Hematopoietic multipotent progenitor cell treated with erythropoietin and hydrocortisone succinate and interleukin-3 and kit ligand, for 15 days (in vitro differentiated cells): ENCODE data around the gene UBE2R2.
"Not testable (repeated sequence)": the region's sequence is repeated elsewhere in the genome, so short reads cannot be mapped to it uniquely, and the experiment has no call there.

Experiments
- DNase-seq: peaks from one replicate; pipeline ENCODE4 v3.0.0-alpha.2; 2015; ENCODE audit warnings: low spot score

The UBE2R2 gene

DNA sequence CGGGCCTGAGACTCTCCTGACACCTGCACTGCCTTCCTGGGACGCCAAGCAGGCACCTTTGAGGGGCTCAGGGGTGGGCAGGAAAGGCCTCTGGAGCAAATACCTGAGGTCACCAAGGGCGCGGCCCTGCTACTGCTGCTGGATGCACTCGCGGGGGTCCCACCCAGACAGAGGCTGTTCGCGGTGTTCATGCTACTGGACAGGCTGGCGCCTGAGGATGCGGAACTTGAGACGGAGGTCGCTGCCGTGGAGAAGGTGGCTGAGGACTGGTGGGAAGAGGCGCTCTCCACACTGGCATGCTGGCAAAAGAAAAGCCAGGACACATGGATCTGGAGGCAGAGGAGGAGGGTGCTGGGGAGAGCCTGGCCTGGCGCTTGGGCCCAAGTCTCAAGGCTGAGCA, 110.7 kb downstream of the UBE2R2 start:
- no peak for DNase-seq

DNA sequence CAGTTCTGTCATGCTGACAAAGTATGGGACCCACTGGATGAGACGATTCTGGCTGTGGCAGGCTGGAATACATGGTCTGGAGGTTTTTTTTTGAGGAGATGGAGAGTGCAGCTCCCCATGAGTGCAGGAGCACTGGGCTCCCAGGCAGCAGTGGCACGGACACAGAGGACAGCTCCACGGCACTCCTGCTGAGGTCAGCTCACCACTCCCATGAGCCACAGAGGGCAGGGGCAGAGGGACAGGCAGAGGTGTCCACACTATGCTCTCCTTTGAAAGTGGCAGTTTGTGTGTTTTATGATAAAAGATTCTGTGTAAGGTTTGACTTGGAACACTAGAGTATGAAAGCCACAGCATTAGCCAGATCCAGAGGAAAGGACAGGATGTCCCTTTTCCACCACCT, 114.4 kb downstream of the UBE2R2 start:
- no peak for DNase-seq

DNA sequence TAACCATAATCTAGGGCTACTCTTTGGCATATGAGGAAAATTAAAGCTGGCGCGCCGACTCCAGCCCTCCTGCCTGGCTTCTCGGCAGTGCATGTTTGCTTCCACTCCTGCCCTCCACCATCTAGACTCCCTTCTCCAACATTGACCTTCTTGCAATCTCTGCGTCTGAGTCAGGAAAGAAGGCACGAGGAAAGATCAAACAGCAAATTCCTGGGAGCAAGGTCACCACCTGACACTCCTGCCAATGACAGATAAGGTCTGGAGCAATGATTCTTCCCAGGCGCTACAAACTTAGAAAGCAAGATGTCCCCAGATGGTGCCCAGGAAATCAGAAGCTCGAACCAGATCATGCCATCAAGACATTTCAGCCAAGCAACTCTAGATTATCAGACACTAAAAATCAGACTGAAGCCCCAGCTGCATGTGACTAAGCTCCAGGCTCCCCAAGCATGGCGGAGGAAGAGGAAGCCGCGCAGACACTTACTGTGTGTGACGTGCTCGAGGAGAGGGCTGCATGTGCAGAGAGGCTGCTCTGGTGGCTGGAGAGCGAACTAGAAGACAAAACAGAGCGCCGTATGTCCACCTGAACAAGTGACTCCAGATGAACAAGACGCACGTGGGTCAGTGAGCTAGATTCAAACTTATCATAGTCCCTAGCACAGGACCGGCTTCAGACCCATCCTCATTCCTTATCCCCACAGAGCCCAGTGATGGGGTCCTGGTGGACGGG, 115.3 kb downstream of the UBE2R2 start:
- DNase-seq: no peak

DNA sequence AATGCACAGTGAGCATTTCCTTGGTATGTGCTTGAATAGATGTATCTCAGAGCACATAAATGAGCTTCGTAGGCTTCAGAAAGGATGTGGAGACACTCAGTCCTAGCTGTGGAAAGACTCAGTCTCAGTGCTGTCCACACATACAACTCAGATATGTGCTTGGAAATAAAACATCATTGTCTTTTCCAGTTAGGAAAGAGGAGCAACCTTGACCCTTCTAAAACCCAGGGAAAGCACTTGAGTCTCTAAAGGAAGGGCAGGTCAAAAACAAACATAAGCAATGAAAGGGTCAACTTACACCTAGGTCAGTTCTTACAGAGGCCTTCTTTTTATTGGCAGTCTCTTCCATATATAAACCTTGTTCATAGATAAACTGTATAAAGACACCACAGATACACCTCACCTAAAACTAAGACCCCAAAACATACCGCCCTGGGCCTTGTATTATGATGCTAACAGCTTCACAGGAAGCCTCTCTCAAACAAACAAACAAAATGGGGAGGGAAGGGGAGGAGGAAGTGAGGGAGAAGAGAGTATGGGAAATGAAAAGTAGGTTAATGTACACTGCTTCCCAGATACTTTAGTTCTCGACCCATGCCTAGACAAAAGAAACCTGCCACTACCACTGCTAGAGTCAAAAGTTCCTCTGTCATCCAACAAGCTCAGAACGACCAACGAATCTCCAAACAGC, 117.4 kb downstream of the UBE2R2 start:
- no peak for DNase-seq

DNA sequence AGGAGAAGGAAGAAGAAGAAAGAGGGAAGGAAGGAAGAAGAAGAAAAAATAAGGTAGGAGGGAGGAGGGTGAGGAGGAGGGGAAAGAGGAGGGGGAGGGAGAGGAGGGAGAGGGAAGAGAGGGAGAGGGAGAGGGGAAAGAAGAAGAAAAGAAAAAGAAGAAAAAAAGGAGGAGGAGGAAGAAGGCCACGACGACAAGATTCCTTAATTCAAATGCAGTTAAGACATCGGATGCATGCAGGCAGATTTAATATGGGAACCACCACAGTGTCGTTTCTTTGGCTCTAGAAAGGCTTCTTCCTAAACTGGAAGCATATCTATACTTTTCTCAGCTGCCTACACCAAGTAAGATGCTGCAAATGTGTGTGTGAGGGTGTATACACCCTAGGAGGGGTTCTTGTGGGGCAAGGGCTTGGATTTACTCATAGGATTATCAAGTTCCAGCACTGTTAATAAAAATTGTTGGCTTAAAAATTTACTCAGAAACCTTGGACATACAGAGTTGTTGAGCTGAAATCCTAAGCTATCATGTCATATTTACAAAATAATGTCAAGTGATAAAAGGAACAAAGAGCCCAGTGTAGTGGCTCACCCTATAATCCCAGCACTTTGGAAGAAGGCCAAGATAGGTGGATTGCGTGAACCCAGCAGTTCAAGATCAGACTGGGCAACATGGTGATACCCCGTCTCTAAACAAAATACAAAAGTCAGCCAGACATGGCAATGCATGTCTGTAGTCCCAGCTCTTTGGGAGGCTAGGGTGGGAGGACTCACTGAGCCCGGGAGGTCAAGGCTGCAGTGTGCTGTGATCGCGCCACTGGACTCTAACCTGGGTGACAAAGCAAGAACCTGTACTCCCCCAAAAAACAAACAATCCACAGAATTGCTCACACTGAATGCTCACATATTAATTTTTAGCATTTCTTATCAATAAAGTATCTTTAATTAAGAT, 123.2 kb downstream of the UBE2R2 start:
- DNase-seq: no peak

DNA sequence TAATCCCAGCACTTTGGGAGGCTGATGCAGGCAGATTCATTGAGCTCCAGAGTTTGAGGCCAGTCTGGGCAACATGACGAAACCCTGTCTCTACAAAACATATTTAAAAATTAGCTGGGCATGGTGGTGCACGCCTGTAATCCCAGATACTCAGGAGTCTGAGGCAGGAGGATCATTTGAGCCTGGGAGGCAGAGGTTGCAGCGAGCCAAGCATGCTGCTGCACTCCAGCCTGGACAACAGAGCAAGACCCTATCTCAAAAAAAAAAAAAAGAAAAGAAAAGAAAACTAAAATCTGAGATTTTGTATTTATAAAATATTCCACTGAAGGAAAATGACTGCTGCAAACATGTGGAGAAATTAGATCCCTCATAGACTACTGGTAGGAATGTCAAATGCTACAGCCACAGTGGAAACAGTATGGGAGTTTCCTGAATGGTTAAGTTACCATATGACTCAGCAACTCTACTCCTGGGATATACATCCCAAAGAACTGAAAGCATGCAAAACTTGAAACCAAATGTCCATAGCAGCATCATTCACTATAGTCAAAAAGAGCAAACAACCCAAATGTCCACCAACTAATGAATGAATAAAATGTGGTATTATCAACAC, 125.6 kb downstream of the UBE2R2 start:
- no peak for DNase-seq

DNA sequence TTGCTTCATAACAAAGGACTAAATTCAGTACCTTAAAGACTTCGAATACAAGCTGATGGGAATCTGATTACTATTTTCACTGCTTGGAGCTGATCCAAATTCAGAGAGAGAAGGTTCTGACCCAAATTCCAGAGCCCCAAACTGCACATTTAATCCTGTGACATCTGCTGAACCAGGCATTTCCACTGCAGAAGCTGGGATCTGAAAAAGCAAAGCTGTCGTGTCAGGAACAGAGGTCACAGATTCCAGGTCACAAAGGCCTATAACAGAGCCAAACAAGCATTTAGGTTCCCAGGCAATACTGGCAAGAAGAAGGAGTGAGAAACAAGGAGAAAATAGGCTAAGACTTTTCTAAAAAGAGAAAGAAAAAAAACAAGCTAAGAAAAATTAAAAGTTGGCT, 126.4 kb downstream of the UBE2R2 start:
- no peak for DNase-seq

DNA sequence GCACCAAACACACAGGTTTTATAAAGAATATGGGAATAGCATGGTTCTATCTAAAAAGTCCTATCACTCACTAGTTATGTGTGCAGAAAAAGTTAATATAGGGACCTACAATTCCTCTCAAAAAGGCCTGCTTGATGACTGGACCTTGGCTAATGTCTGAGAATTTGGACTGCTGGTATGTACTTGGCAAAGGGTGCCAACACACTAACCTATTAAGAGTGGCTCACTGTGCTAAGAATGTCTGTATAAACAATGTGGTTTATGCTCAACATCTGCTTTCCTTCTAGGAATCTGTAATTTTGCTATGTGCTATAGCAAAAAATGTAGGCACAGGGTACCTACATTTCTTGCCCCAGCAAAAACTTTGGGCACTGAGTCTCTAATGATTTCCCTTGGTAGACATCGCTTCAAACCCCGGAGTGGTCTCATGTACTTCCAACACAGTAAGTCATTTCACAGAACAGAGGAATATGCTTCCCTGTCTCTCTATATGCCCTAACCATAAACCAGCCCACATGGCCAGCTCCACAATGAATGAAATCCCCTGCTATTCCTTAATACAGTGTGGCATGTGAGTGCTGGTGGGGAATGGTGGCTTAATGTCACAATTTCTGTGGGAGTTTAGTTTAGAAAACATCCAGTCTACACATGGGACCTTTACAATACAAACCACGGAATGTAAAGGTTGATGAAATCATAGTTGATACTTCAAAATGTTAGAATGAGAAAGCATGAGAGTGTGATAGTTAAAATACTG, 130.0 kb downstream of the UBE2R2 start:
- no peak for DNase-seq

DNA sequence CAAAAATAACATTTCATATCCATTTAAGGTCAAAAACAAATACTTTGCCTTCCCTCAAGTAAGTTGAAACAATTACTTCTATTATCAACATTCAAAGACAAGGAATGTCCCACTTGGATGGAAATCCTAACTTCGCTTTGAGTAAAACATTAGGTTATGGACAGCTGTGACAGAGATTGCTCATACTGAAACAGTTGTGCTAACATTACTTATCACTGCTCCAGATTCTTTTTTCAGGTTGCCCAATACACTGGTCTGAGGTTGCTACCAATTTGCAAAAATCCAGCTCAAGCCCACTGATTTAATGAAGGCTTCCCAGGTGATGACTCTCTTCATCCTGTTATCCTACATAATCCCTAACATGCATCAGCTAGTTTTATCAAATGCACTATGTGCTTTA, 133.4 kb downstream of the UBE2R2 start:
- no peak for DNase-seq

DNA sequence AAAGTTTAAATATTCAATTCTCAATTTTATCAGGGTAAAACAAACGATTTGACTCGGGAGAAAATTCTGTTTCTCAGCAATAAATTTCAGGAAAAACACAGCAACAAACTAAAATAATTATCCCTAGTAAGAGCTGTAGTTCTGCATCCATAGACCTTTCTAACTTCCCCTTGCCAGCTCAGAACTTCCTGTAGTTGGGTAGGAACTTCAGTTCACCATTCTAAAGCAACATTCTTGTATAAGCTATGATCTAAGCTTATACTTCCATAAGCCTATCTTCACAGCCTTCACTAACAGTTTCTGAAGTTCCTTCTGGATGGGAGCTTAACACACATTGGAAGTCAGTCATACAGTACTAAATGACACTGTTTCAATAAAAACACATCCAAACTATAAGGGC, 135.1 kb downstream of the UBE2R2 start:
- no peak for DNase-seq

DNA sequence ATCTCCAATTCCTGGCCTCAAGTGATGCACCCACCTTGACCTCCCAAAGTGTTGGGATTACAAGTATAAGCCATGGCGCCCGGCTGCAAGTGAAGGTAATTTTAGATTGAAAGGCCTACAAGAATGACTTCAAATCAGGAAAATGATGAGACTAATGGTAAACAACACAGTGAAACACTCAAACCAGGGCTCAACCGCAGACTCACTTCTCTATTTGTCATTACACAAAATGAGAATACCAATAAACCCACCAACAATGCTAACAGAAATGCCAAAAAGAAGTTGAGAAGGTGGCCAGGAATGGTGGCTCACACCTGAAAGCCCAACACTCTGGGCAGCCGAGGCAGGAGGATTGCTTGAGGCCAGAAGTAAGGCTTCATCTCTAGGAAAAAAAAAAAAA, 139.6 kb downstream of the UBE2R2 start:
- DNase-seq: no peak

DNA sequence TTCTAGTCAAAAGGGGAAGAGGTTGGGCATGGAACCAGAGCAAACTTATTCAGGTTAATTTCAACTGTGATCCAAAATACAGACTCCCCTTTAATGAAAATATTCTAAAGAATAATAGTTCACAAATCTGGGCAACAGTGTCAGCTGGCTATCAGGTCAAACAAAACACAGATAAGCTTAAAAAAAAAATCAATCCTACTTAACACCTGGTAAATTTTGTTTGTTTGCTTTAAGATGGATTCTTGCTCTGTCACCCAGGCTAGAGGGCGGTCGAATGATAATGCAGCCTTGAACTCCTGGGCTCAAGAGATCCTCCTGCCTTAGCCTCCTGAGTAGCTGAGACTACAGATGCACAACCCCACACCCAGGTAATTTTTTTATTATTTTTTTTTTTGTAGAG, 142.8 kb downstream of the UBE2R2 start:
- DNase-seq: no peak

DNA sequence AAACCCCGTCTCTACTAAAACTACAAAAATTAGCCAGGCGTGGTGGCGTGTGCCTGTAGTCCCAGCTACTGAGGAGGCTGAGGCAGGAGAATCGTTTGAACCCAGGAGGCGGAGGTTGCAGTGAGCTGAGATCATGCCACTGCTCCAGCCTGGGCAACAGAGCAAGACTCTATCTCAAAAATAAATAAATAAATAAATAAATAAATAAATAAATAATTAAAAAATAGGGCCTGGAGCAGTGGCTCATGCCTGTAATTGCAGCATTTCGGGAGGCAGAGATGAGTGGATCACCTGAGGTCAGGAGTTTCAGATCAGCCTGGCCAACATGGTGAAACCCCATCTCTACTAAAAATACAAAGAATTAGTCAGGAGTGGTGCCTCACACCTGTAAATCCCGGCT, 145.5 kb downstream of the UBE2R2 start:
- not testable (repeated sequence) for DNase-seq

DNA sequence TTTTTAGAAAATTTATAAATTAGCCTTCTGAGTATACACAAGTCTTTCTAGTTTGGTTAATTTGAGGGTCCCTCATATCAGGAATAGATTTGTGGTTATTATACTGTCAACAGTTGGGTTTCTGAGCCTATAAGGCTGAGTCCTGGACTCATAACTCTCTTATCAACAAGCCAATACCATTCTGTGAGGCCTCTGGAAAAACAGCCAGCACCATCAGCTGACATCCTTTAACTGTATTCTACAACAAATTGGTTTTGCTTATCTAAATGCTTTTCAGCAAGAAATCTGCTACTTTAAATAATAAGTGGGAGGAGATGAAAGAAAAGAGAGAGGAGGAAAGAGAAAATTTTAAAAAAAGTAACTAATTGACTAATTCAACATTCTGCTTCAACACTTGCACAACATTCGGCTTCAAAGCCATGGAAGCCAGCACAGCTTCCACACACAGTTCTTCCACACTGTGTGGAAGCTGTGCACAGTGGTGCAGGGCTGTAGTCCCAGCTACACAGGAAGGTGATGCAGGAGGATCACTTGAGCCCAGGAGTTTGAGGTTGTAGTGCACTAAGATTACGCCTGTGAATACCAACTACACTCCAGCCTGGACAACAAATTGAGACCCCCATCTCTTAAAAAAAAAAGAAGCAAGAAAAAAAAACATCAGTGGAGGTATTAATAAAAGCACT, 147.3 kb downstream of the UBE2R2 start:
- no peak for DNase-seq
